Measurements from ENCODE around the gene ABCG1. TPM values are rescaled to one million over a fixed set of nuclear protein-coding genes. Genes with fewer than 3 reads are reported as not detected.

The ABCG1 gene
- polyA plus RNA-seq, 4 donors: 5.5 to 46.5 (median 21.2) TPM

- no peaks in the 10 kb centered on the region for H3K9me3 ChIP-seq (ENCODE audit: control insufficient read depth in 2 of 2, insufficient read depth in 1 of 2, low read depth in 1 of 2, low read length in 1 of 2)
- H3K27me3 ChIP-seq (ENCODE audit: control insufficient read depth in 3 of 3, insufficient read depth in 3 of 3, low read length in 3 of 3): no peaks in the 10 kb centered on the region
- H3K4me3 ChIP-seq (ENCODE audit: low read depth in 1 of 3, low read length in 3 of 3): no peak overlapping the region
- H3K36me3 ChIP-seq (ENCODE audit: control insufficient read depth in 3 of 3, insufficient read depth in 2 of 3, low read depth in 1 of 3, low read length in 3 of 3): no peaks in the 10 kb centered on the region
- H3K27ac ChIP-seq (ENCODE audit: low read depth in 1 of 3, low read length in 2 of 3): no peak overlapping the region
- WGBS, 3 donors: 80 to 83% (median 82%) methylated on average over 22 of the region's 22 CpGs
- FAIRE-seq: no peak
- no peak for DNase-seq
- peaks cover 0 to 5% (median under 1%) of the 10 kb centered on the region in 3 donors for H3K4me1 ChIP-seq (ENCODE audit: control insufficient read depth in 3 of 3, insufficient read depth in 2 of 3, low read depth in 1 of 3, low read length in 2 of 3)
Measured at GRCh38 chr21:42304556-42305454, 85.9 kb downstream of the ABCG1 start.

- no peak overlapping the region for H3K27ac ChIP-seq (ENCODE audit: low read depth in 1 of 3, low read length in 2 of 3)
- H3K9me3 ChIP-seq (ENCODE audit: control insufficient read depth in 2 of 2, insufficient read depth in 1 of 2, low read depth in 1 of 2, low read length in 1 of 2): no peaks in the 10 kb centered on the region
- peaks cover 0 to 2% (median 0%) of the 10 kb centered on the region in 3 donors for H3K36me3 ChIP-seq (ENCODE audit: control insufficient read depth in 3 of 3, insufficient read depth in 2 of 3, low read depth in 1 of 3, low read length in 3 of 3)
- no peak overlapping the region for H3K4me3 ChIP-seq (ENCODE audit: low read depth in 1 of 3, low read length in 3 of 3)
- DNase-seq (no peak), FAIRE-seq (no peak)
- no peaks in the 10 kb centered on the region for H3K27me3 ChIP-seq (ENCODE audit: control insufficient read depth in 3 of 3, insufficient read depth in 3 of 3, low read length in 3 of 3)
- H3K4me1 ChIP-seq (ENCODE audit: control insufficient read depth in 3 of 3, insufficient read depth in 2 of 3, low read depth in 1 of 3, low read length in 2 of 3): peaks cover 0 to 14% (median 2%) of the 10 kb centered on the region in 3 donors
- WGBS, 3 donors: 95% methylated on average over 32 to 33 of the region's 33 CpGs
Measured at GRCh38 chr21:42305707-42306147, 86.8 kb downstream of the ABCG1 start.

- H3K27ac ChIP-seq (ENCODE audit: low read depth in 1 of 3, low read length in 2 of 3): no peak overlapping the region
- H3K4me1 ChIP-seq (ENCODE audit: control insufficient read depth in 3 of 3, insufficient read depth in 2 of 3, low read depth in 1 of 3, low read length in 2 of 3): peaks cover 0 to 22% (median 2%) of the 10 kb centered on the region in 3 donors
- H3K36me3 ChIP-seq (ENCODE audit: control insufficient read depth in 3 of 3, insufficient read depth in 2 of 3, low read depth in 1 of 3, low read length in 3 of 3): peaks cover 0 to 7% (median 0%) of the 10 kb centered on the region in 3 donors
- H3K9me3 ChIP-seq (ENCODE audit: control insufficient read depth in 2 of 2, insufficient read depth in 1 of 2, low read depth in 1 of 2, low read length in 1 of 2): no peaks in the 10 kb centered on the region
- H3K27me3 ChIP-seq (ENCODE audit: control insufficient read depth in 3 of 3, insufficient read depth in 3 of 3, low read length in 3 of 3): no peaks in the 10 kb centered on the region
- DNase-seq: no peak
- H3K4me3 ChIP-seq (ENCODE audit: low read depth in 1 of 3, low read length in 3 of 3): no peak overlapping the region
- no peak for FAIRE-seq
- WGBS, 3 donors: 54 to 63% (median 59%) methylated on average over 17 of the region's 17 CpGs
Measured at GRCh38 chr21:42306366-42307035, 87.6 kb downstream of the ABCG1 start.

GRCh38 chr21:42307106-42307505, 88.2 kb downstream of the ABCG1 start:
- DNase-seq (peak in 1 of 2 donors; percentile 56), FAIRE-seq (no peak)
- H3K4me1 ChIP-seq (ENCODE audit: control insufficient read depth in 3 of 3, insufficient read depth in 2 of 3, low read depth in 1 of 3, low read length in 2 of 3): peaks cover 0 to 28% (median 2%) of the 10 kb centered on the region in 3 donors
- WGBS, 3 donors: 29 to 67% (median 43%) methylated on average over 5 of the region's 5 CpGs
- no peak overlapping the region for H3K27ac ChIP-seq (ENCODE audit: low read depth in 1 of 3, low read length in 2 of 3)
- peaks cover 0 to 7% (median 0%) of the 10 kb centered on the region in 3 donors for H3K36me3 ChIP-seq (ENCODE audit: control insufficient read depth in 3 of 3, insufficient read depth in 2 of 3, low read depth in 1 of 3, low read length in 3 of 3)
- no peak overlapping the region for H3K4me3 ChIP-seq (ENCODE audit: low read depth in 1 of 3, low read length in 3 of 3)
- no peaks in the 10 kb centered on the region for H3K27me3 ChIP-seq (ENCODE audit: control insufficient read depth in 3 of 3, insufficient read depth in 3 of 3, low read length in 3 of 3)
- H3K9me3 ChIP-seq (ENCODE audit: control insufficient read depth in 2 of 2, insufficient read depth in 1 of 2, low read depth in 1 of 2, low read length in 1 of 2): no peaks in the 10 kb centered on the region

GRCh38 chr21:42308161-42308913, 89.4 kb downstream of the ABCG1 start:
- H3K4me1 ChIP-seq (ENCODE audit: control insufficient read depth in 3 of 3, insufficient read depth in 2 of 3, low read depth in 1 of 3, low read length in 2 of 3): peaks cover 2 to 40% (median 2%) of the 10 kb centered on the region in 3 donors
- peaks cover 0 to 15% (median 0%) of the 10 kb centered on the region in 3 donors for H3K36me3 ChIP-seq (ENCODE audit: control insufficient read depth in 3 of 3, insufficient read depth in 2 of 3, low read depth in 1 of 3, low read length in 3 of 3)
- H3K9me3 ChIP-seq (ENCODE audit: control insufficient read depth in 2 of 2, insufficient read depth in 1 of 2, low read depth in 1 of 2, low read length in 1 of 2): no peaks in the 10 kb centered on the region
- H3K27ac ChIP-seq (ENCODE audit: low read depth in 1 of 3, low read length in 2 of 3): no peak overlapping the region
- FAIRE-seq (no peak), DNase-seq (no peak)
- 84 to 89% (median 86%) methylated on average over 17 of the region's 17 CpGs for WGBS, 3 donors
- H3K4me3 ChIP-seq (ENCODE audit: low read depth in 1 of 3, low read length in 3 of 3): no peak overlapping the region
- H3K27me3 ChIP-seq (ENCODE audit: control insufficient read depth in 3 of 3, insufficient read depth in 3 of 3, low read length in 3 of 3): no peaks in the 10 kb centered on the region

- Histone ChIP-seq H3K27ac (ENCODE audit: low read depth in 1 of 3, low read length in 2 of 3) (no peak overlapping the region), H3K27me3 (ENCODE audit: control insufficient read depth in 3 of 3, insufficient read depth in 3 of 3, low read length in 3 of 3) (no peaks in the 10 kb centered on the region), H3K9me3 (ENCODE audit: control insufficient read depth in 2 of 2, insufficient read depth in 1 of 2, low read depth in 1 of 2, low read length in 1 of 2) (no peaks in the 10 kb centered on the region), H3K4me3 (ENCODE audit: low read depth in 1 of 3, low read length in 3 of 3) (no peak overlapping the region), H3K4me1 (ENCODE audit: control insufficient read depth in 3 of 3, insufficient read depth in 2 of 3, low read depth in 1 of 3, low read length in 2 of 3) (peaks cover 2 to 48% (median 3%) of the 10 kb centered on the region in 3 donors), H3K36me3 (ENCODE audit: control insufficient read depth in 3 of 3, insufficient read depth in 2 of 3, low read depth in 1 of 3, low read length in 3 of 3) (peaks cover 0 to 17% (median 0%) of the 10 kb centered on the region in 3 donors)
- 48 to 56% (median 51%) methylated on average over 23 of the region's 23 CpGs for WGBS, 3 donors
- no peak for FAIRE-seq
- DNase-seq: no peak
Measured at GRCh38 chr21:42308914-42309752, 90.2 kb downstream of the ABCG1 start.

- Histone ChIP-seq H3K4me1 (ENCODE audit: control insufficient read depth in 3 of 3, insufficient read depth in 2 of 3, low read depth in 1 of 3, low read length in 2 of 3) (peaks cover 2 to 55% (median 3%) of the 10 kb centered on the region in 3 donors), H3K27me3 (ENCODE audit: control insufficient read depth in 3 of 3, insufficient read depth in 3 of 3, low read length in 3 of 3) (no peaks in the 10 kb centered on the region), H3K4me3 (ENCODE audit: low read depth in 1 of 3, low read length in 3 of 3) (peak overlapping the region in 1 of 3 donors; percentile 11), H3K27ac (ENCODE audit: low read depth in 1 of 3, low read length in 2 of 3) (no peak overlapping the region), H3K36me3 (ENCODE audit: control insufficient read depth in 3 of 3, insufficient read depth in 2 of 3, low read depth in 1 of 3, low read length in 3 of 3) (peaks cover 0 to 17% (median 0%) of the 10 kb centered on the region in 3 donors), H3K9me3 (ENCODE audit: control insufficient read depth in 2 of 2, insufficient read depth in 1 of 2, low read depth in 1 of 2, low read length in 1 of 2) (no peaks in the 10 kb centered on the region)
- DNase-seq (peak; percentile 54 to 81), FAIRE-seq (no peak)
- 11 to 21% (median 20%) methylated on average over 19 to 22 of the region's 22 CpGs for WGBS, 3 donors
Measured at GRCh38 chr21:42309753-42310213, 90.8 kb downstream of the ABCG1 start.
